GM23338 (cell line): ENCODE data around the gene SH2D4B. TPM values are rescaled to one million over a fixed set of nuclear protein-coding genes. Genes with fewer than 3 reads are reported as not detected.

Source experiments
- ATAC-seq: fragments of 200-7000 bp; cut with Tn5 transposase; 3 replicates; pipeline ENCODE4 v1.9.1; 2020
- DNase-seq: peaks from one replicate; pipeline ENCODE4 v3.0.0-alpha.2; 2015; ENCODE audit warnings: low spot score
- H2AFZ ChIP-seq: fragments of 200-600 bp; sonication (generic); 2 replicates; pipeline ENCODE4 v1.8.0; 2016; ENCODE audit warnings: antibody characterized with exemption, mild to moderate bottlenecking, moderate library complexity
- H3F3A ChIP-seq: fragments of 200-600 bp; sonication (generic); replicated peaks from 2 replicates; pipeline ENCODE4 v1.8.0; 2017; ENCODE audit warnings: antibody characterized with exemption, mixed run types, low read depth
- H3K27ac ChIP-seq: fragments of 200-600 bp; sonication (generic); 2 replicates; pipeline ENCODE4 v1.6.1; 2016; ENCODE audit warnings: low read depth
- H3K27me3 ChIP-seq: fragments of 200-600 bp; sonication (generic); 2 replicates; pipeline ENCODE4 v1.8.0; 2016; ENCODE audit warnings: mild to moderate bottlenecking, mixed run types, moderate library complexity; ENCODE audit not compliant: insufficient read depth
- H3K36me3 ChIP-seq: fragments of 200-600 bp; sonication (generic); 2 replicates; pipeline ENCODE4 v1.8.0; 2016; ENCODE audit warnings: mild to moderate bottlenecking; ENCODE audit not compliant: insufficient read depth
- H3K4me1 ChIP-seq: fragments of 200-600 bp; sonication (generic); 2 replicates; pipeline ENCODE4 v1.8.0; 2016; ENCODE audit warnings: mild to moderate bottlenecking, moderate library complexity; ENCODE audit not compliant: insufficient read depth
- H3K4me2 ChIP-seq: fragments of 200-600 bp; sonication (generic); 2 replicates; pipeline ENCODE4 v1.7.1; 2017; ENCODE audit warnings: mixed run types
- H3K4me3 ChIP-seq: fragments of 200-600 bp; sonication (generic); 2 replicates; pipeline ENCODE4 v1.6.1; 2016; ENCODE audit warnings: mixed run types
- H3K79me2 ChIP-seq: fragments of 200-600 bp; sonication (generic); replicated peaks from 2 replicates; pipeline ENCODE4 v1.8.0; 2017; ENCODE audit warnings: mild to moderate bottlenecking; ENCODE audit not compliant: insufficient read depth
- H3K9me2 ChIP-seq: fragments of 200-600 bp; sonication (generic); 2 replicates; pipeline ENCODE4 v1.8.0; 2017; ENCODE audit not compliant: insufficient read depth
- H4K20me1 ChIP-seq: fragments of 200-600 bp; sonication (generic); replicated peaks from 2 replicates; pipeline ENCODE4 v1.8.0; 2017; ENCODE audit warnings: mild to moderate bottlenecking; ENCODE audit not compliant: insufficient read depth
- H3K27ac Mint-ChIP-seq: 2 replicates; pipeline ENCODE4 v1.8.0; 2020; ENCODE audit warnings: inconsistent platforms, mild to moderate bottlenecking, moderate library complexity, mixed read lengths
- H3K27me3 Mint-ChIP-seq: 3 replicates; pipeline ENCODE4 v1.8.0; 2022; ENCODE audit warnings: low read depth, mild to moderate bottlenecking, moderate library complexity, mixed read lengths, inconsistent platforms; ENCODE audit not compliant: insufficient read depth, poor library complexity
- H3K36me3 Mint-ChIP-seq: 3 replicates; pipeline ENCODE4 v1.8.0; 2021; ENCODE audit warnings: low read depth, mild to moderate bottlenecking, inconsistent platforms, moderate library complexity, mixed read lengths
- H3K4me1 Mint-ChIP-seq: 3 replicates; pipeline ENCODE4 v1.8.0; 2020; ENCODE audit warnings: mild to moderate bottlenecking, inconsistent platforms, mixed read lengths
- H3K4me3 Mint-ChIP-seq: 3 replicates; pipeline ENCODE4 v1.8.0; 2021; ENCODE audit warnings: moderate library complexity, mild to moderate bottlenecking, inconsistent platforms, mixed read lengths
- H3K9me3 Mint-ChIP-seq: 3 replicates; pipeline ENCODE4 v1.8.0; 2020; ENCODE audit warnings: moderate library complexity, mild to moderate bottlenecking, inconsistent platforms, mixed read lengths
- CREB1 ChIP-seq: fragments of 250-450 bp; sonication (Bioruptor Pico); IDR thresholded peaks from 2 replicates; pipeline ENCODE4 v1.5.0; 2020; ENCODE audit warnings: low read depth, mild to moderate bottlenecking, moderate library complexity
- CTCF ChIP-seq, 2 experiments: fragments of 200-600 bp in 1 of 2; sonication (generic) in 1 of 2; conservative IDR thresholded peaks; 2 replicates each; pipeline versions ENCODE4 v1.5.1 to v1.6.1; 2016 to 2017; ENCODE audit warnings: antibody characterized with exemption in 2 of 2, low read depth in 2 of 2, mild to moderate bottlenecking in 2 of 2, moderate library complexity in 1 of 2
- ETS1 ChIP-seq: IDR thresholded peaks from 2 replicates; pipeline ENCODE4 v1.6.1; 2016; ENCODE audit warnings: antibody characterized with exemption
- EZH2 ChIP-seq: fragments of 200-600 bp; sonication (generic); IDR thresholded peaks from one replicate; pipeline ENCODE4 v1.8.0; 2017; ENCODE audit warnings: antibody characterized with exemption, mild to moderate bottlenecking, low read depth; ENCODE audit not compliant: unreplicated experiment
- EZH2phosphoT487 ChIP-seq: fragments of 200-600 bp; sonication (generic); IDR thresholded peaks from one replicate; pipeline ENCODE4 v1.8.1; 2018; ENCODE audit warnings: antibody characterized with exemption; ENCODE audit not compliant: unreplicated experiment
- JUNB ChIP-seq: IDR thresholded peaks from one replicate; pipeline ENCODE4 v1.6.1; 2016; ENCODE audit warnings: antibody characterized with exemption; ENCODE audit not compliant: unreplicated experiment
- NANOG ChIP-seq: IDR thresholded peaks from 2 replicates; pipeline ENCODE4 v1.6.1; 2016; ENCODE audit warnings: antibody characterized with exemption, borderline replicate concordance
- POLR2AphosphoS5 ChIP-seq: IDR thresholded peaks from 2 replicates; pipeline ENCODE4 v1.6.1; 2016; ENCODE audit warnings: antibody characterized with exemption, low read depth
- REST ChIP-seq: IDR thresholded peaks from one replicate; pipeline ENCODE4 v1.6.1; 2018; ENCODE audit warnings: antibody characterized with exemption; ENCODE audit not compliant: unreplicated experiment
- STAT1 ChIP-seq: IDR thresholded peaks from one replicate; pipeline ENCODE4 v1.6.1; 2016; ENCODE audit warnings: antibody characterized with exemption; ENCODE audit not compliant: unreplicated experiment
- ZNF114 ChIP-seq: fragments of 250-450 bp; sonication (Bioruptor Pico); IDR thresholded peaks from 2 replicates; pipeline ENCODE4 v1.5.0; 2020; ENCODE audit warnings: mild to moderate bottlenecking, moderate library complexity
- ZNF331 ChIP-seq: fragments of 250-450 bp; sonication (Bioruptor Pico); IDR thresholded peaks from 2 replicates; pipeline ENCODE4 v1.5.0; 2020; ENCODE audit warnings: low read depth, mild to moderate bottlenecking, moderate library complexity
- ZNF462 ChIP-seq: fragments of 250-450 bp; sonication (Bioruptor Pico); IDR thresholded peaks from 2 replicates; pipeline ENCODE4 v1.5.0; 2020; ENCODE audit warnings: mild to moderate bottlenecking, moderate library complexity
- polyA plus RNA-seq: library from polyadenylated mRNA; unstranded; fragments of >200 nt; fragmentation: Nextera tagmentation; extraction: Ambion mirVana; gene quantifications from 2 replicates; pipeline ENCODE4 v1.2.1, GENCODE V29; 2016
- total RNA-seq: library from RNA; depleted of rRNA; stranded (reverse); fragments of >200 nt; shearing (Covaris generic); gene quantifications from 2 replicates; pipeline ENCODE4 v1.2.3, GENCODE V29; 2014

SH2D4B gene
- total and polyA plus RNA-seq, 2 experiments from 2014 or later: 0.08 TPM; not detected in 1

GRCh38 chr10:80519936-80520650 lies 17.6 kb upstream of the SH2D4B start:
- H4K20me1 ChIP-seq: no peaks in the 10 kb centered on the region; the same call in 1 of the 2 replicates
- Mint-ChIP-seq H3K4me1 (peaks cover 8% of the 10 kb centered on the region; the same call in 2 of the 3 replicates), H3K27me3 (peaks cover 11% of the 10 kb centered on the region), H3K36me3 (peaks cover 44% of the 10 kb centered on the region), H3K9me3 (no peaks in the 10 kb centered on the region), H3K4me3 (no peak overlapping the region), H3K27ac (no peak overlapping the region)
- no peaks in the 10 kb centered on the region for H3K9me2 ChIP-seq
- H3K27ac ChIP-seq: no peak overlapping the region
- ATAC-seq: no peak
- H3K36me3 ChIP-seq: no peaks in the 10 kb centered on the region
- TF ChIP-seq CREB1 (CRISPR knock-in tag) (no peak), NANOG (no peak), EZH2 (no peak), ZNF114 (CRISPR knock-in tag) (no peak), REST (no peak), EZH2phosphoT487 (no peak), ETS1 (no peak), ZNF462 (CRISPR knock-in tag) (no peak), ZNF331 (CRISPR knock-in tag) (no peak), JUNB (no peak), STAT1 (no peak), CTCF (conservative IDR thresholded peaks at IDR 0.05; ENCODE audit: low read depth in 2 of 2) (no peak), POLR2AphosphoS5 (no peak)
- H3K4me2 ChIP-seq: no peak overlapping the region
- H3K4me1 ChIP-seq: no peaks in the 10 kb centered on the region
- no peak overlapping the region for H3K4me3 ChIP-seq
- no peak overlapping the region for H2AFZ ChIP-seq
- no peaks in the 10 kb centered on the region for H3K79me2 ChIP-seq
- DNase-seq: no peak
- no peaks in the 10 kb centered on the region for H3K27me3 ChIP-seq
- H3F3A ChIP-seq: no peaks in the 10 kb centered on the region
